A549 (cell line): Measurements from ENCODE around the gene TRNT1. TPM values are rescaled to one million over a fixed set of nuclear protein-coding genes. Genes with fewer than 3 reads are reported as not detected.

Experiments
- ATAC-seq, 2 experiments: fragments of 200-7000 bp in 1 of 2; fragments of >200 bp in 1 of 2; cut with Nextera tagmentation in 1 of 2; cut with Tn5 transposase in 1 of 2; 3 replicates each; pipeline versions ENCODE4 v1.8.0 to v1.9.1; 2018 to 2020; ENCODE audit warnings: mild to moderate bottlenecking in 1 of 2, moderate library complexity in 1 of 2
- CTCF ChIA-PET: fragments of 300-600 bp; sonication (Branson Sonifier 250); formaldehyde crosslinking; extraction: SDS; loops from one replicate; lab custom pipeline; 2021; ENCODE audit warnings: antibody characterized with exemption, inconsistent platforms; lab: Yijun Ruan, JAX
- POLR2A ChIA-PET: fragments of 350-600 bp; formaldehyde crosslinking; extraction: SDS; loops from one replicate; lab custom pipeline; 2021; ENCODE audit warnings: antibody characterized with exemption, inconsistent platforms; lab: Yijun Ruan, JAX
- DNase-seq, 2 experiments: peaks; one replicate each; pipeline versions ENCODE4 v3.0.0 to v3.0.0-alpha.2; 2011 to 2016; ENCODE audit warnings: low read depth in 1 of 2, low spot score in 1 of 2
- FAIRE-seq: peaks from 2 replicates; lab custom pipeline; 2011; peaks lifted over from hg19 to GRCh38; lab: Jason Lieb, UNC
- H3K27ac ChIP-seq, 2 experiments: fragments of >200 bp; sonication (Bioruptor Twin); formaldehyde crosslinking; 3 replicates each; pipeline ENCODE4 v1.5.1; 2016 to 2017
- H3K4me1 ChIP-seq: fragments of >200 bp; sonication (Bioruptor Twin); formaldehyde crosslinking; 3 replicates; pipeline ENCODE4 v1.6.1; 2016
- H3K4me2 ChIP-seq: fragments of >200 bp; sonication (Bioruptor Twin); formaldehyde crosslinking; 3 replicates; pipeline ENCODE4 v1.6.1; 2016
- H3K4me3 ChIP-seq: fragments of >200 bp; sonication (Bioruptor Twin); formaldehyde crosslinking; 3 replicates; pipeline ENCODE4 v1.5.1; 2016
- H3K9me3 ChIP-seq: fragments of >200 bp; sonication (Bioruptor Twin); formaldehyde crosslinking; 3 replicates; pipeline ENCODE4 v1.6.1; 2016
- ATOH8 ChIP-seq: fragments of 250-450 bp; sonication (Bioruptor Pico); IDR thresholded peaks from 2 replicates; pipeline ENCODE4 v1.5.0; 2020; ENCODE audit warnings: low read depth, mild to moderate bottlenecking, moderate library complexity
- CEBPB ChIP-seq, 2 experiments: fragments of >200 bp in 1 of 2; sonication (Bioruptor Twin) in 1 of 2; formaldehyde crosslinking in 1 of 2; IDR thresholded peaks; 2 replicates each; pipeline ENCODE4 v1.6.1; 2012 to 2016
- CHD4 ChIP-seq: fragments of 200-600 bp; sonication (generic); IDR thresholded peaks from 2 replicates; pipeline ENCODE4 v1.6.1; 2016; ENCODE audit warnings: antibody characterized with exemption, mild to moderate bottlenecking, borderline replicate concordance
- FOSL2 ChIP-seq, 2 experiments: fragments of 450-650 bp in 1 of 2; fragments of >200 bp in 1 of 2; sonication (Bioruptor Twin) in 1 of 2; formaldehyde crosslinking; IDR thresholded peaks; 2 replicates each; pipeline versions ENCODE4 v1.5.0 to v1.6.1; 2016 to 2020; ENCODE audit warnings: mild to moderate bottlenecking in 1 of 2, moderate library complexity in 1 of 2
- HMGXB4 ChIP-seq: fragments of 250-450 bp; sonication (Bioruptor Pico); IDR thresholded peaks from 2 replicates; pipeline ENCODE4 v1.5.0; 2021; ENCODE audit warnings: mild to moderate bottlenecking, moderate library complexity, borderline replicate concordance
- HOXB5 ChIP-seq: fragments of 250-450 bp; sonication (Bioruptor Pico); IDR thresholded peaks from 2 replicates; pipeline ENCODE4 v1.5.0; 2020; ENCODE audit warnings: mild to moderate bottlenecking, moderate library complexity
- JUN ChIP-seq, 2 experiments: fragments of >200 bp; sonication (Bioruptor Twin); formaldehyde crosslinking; IDR thresholded peaks; 2 replicates in 1 of 2; 3 replicates in 1 of 2; pipeline ENCODE4 v1.6.1; 2016 to 2017
- MAX ChIP-seq: IDR thresholded peaks from 2 replicates; pipeline ENCODE4 v1.6.1; 2012
- MAZ ChIP-seq: fragments of 150-350 bp; IDR thresholded peaks from 2 replicates; pipeline ENCODE4 v1.6.1; 2014; ENCODE audit warnings: antibody characterized with exemption, low read depth, low read length, borderline replicate concordance
- NPAS2 ChIP-seq: fragments of 250-450 bp; sonication (Bioruptor Pico); IDR thresholded peaks from 2 replicates; pipeline ENCODE4 v1.8.0; 2022; ENCODE audit warnings: mild to moderate bottlenecking, moderate library complexity, borderline replicate concordance
- NR3C1 ChIP-seq: fragments of >200 bp; sonication (Bioruptor Twin); formaldehyde crosslinking; IDR thresholded peaks from 3 replicates; pipeline ENCODE4 v1.6.1; 2017
- POLR2AphosphoS2 ChIP-seq: conservative IDR thresholded peaks from 2 replicates; pipeline ENCODE4 v1.6.1; 2012; ENCODE audit warnings: low read length, improper control_type of control experiment, inconsistent platforms
- RNF2 ChIP-seq: fragments of 200-600 bp; sonication (generic); IDR thresholded peaks from 2 replicates; pipeline ENCODE4 v1.6.1; 2016; ENCODE audit warnings: low read depth, mild to moderate bottlenecking, antibody characterized with exemption, moderate library complexity, borderline replicate concordance
- WGBS: methylation state at CpG from one replicate; pipeline ENCODE4 v1.1.6; 2017; ENCODE audit errors: missing lambda C conversion rate; 5-methylcytosine and 5-hydroxymethylcytosine counted together
- polyA plus RNA-seq, 4 experiments: library from polyadenylated mRNA; depleted of rRNA in 3 of 4; stranded (reverse); fragments of >200 nt; fragmentation: RNase III in 1 of 4; extraction: RNeasy Plus Mini Kit Qiagen cat#74134 plus additional on column Dnase treatment in 1 of 4; gene quantifications; 2 replicates in 3 of 4; 3 replicates in 1 of 4; pipeline ENCODE4 v1.2.3, GENCODE V29; 2011 to 2017
- TF ChIP-seq, protein P1 (sequence below): IDR thresholded peaks from 2 replicates; pipeline ENCODE4 v1.6.1; 2012

TRNT1 gene
- polyA plus RNA-seq, 2 of the 4 experiments (the other 2 are of a cell fraction): 25.7 to 32.0 TPM

- H3K4me3 ChIP-seq: no peak overlapping the region
- H3K9me3 ChIP-seq: no peaks in the 10 kb centered on the region; the same call in 2 of the 3 replicates
- FAIRE-seq: no peak
- no peaks in the 10 kb centered on the region for H3K4me1 ChIP-seq
- POLR2A ChIA-PET: no interaction called here
- CTCF ChIA-PET: no interaction called here
- peak overlapping the region; percentile 14; the same call in 1 of the 3 replicates for H3K4me2 ChIP-seq
- TF ChIP-seq, protein P1, sequence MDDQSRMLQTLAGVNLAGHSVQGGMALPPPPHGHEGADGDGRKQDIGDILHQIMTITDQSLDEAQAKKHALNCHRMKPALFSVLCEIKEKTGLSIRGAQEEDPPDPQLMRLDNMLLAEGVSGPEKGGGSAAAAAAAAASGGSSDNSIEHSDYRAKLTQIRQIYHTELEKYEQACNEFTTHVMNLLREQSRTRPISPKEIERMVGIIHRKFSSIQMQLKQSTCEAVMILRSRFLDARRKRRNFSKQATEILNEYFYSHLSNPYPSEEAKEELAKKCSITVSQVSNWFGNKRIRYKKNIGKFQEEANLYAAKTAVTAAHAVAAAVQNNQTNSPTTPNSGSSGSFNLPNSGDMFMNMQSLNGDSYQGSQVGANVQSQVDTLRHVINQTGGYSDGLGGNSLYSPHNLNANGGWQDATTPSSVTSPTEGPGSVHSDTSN: no peak
- TF ChIP-seq RNF2: peak; percentile 39; the same call in 1 of the 2 replicates
- TF ChIP-seq CEBPB (IDR thresholded peaks at IDR 0.05): no peak
- TF ChIP-seq NPAS2 (CRISPR knock-in tag): no peak
- TF ChIP-seq, all 56 proteins: peak for 1
- peak in 1 of 2 experiments; percentile 35; a peak in 3 of 6 replicates for ATAC-seq
- DNase-seq: no peak
- no peak overlapping the region for H3K27ac ChIP-seq
- WGBS: 27% methylated on average over 11 of the region's 11 CpGs
Observed at GRCh38 chr3:3109407-3110298, 17.1 kb upstream of the TRNT1 start.

GRCh38 chr3:3110299-3110630, 16.5 kb upstream of the TRNT1 start, which contains the start of gene IL5RA:
IL5RA (minus strand) TSS chr3:3110374; CDS start chr3:3104984, 5,390 bp downstream.
- no peak within 1 kb of the TSS for H3K27ac ChIP-seq
- no peak for TF ChIP-seq MAZ
- no peak for TF ChIP-seq NR3C1
- no peak for TF ChIP-seq JUN (IDR thresholded peaks at IDR 0.05)
- TF ChIP-seq FOSL2 (IDR thresholded peaks at IDR 0.05): no peak
- TF ChIP-seq FOSL2 (CRISPR knock-in tag; IDR thresholded peaks at IDR 0.05): no peak
- TF ChIP-seq, protein P1: no peak
- no peak for TF ChIP-seq MAX
- TF ChIP-seq ATOH8 (CRISPR knock-in tag): no peak
- TF ChIP-seq CHD4: no peak
- no peak for TF ChIP-seq HMGXB4 (CRISPR knock-in tag)
- TF ChIP-seq POLR2AphosphoS2: no peak
- no peak for TF ChIP-seq HOXB5 (CRISPR knock-in tag)
- CTCF ChIA-PET: no interaction called here
- ATAC-seq: peak; percentile 54 to 62; a peak in 4 of 6 replicates
- no peak for FAIRE-seq
- H3K4me2 ChIP-seq: peak within 1 kb of the TSS; percentile 14; the same call in 1 of the 3 replicates
- DNase-seq: peak in 1 of 2 experiments; percentile 11
- WGBS: 41% methylated on average over 4 of the region's 4 CpGs
- POLR2A ChIA-PET: no interaction called here
- H3K9me3 ChIP-seq: no peaks in the 10 kb centered on the region; the same call in 2 of the 3 replicates
- H3K4me1 ChIP-seq: no peaks in the 10 kb centered on the region
- H3K4me3 ChIP-seq: no peak within 1 kb of the TSS
